Natural killer cell (primary cell): ENCODE measurements around the gene CDH11. TPM values are rescaled to one million over a fixed set of nuclear protein-coding genes. Genes with fewer than 3 reads are reported as not detected.

Source experiments
- ATAC-seq, 3 donors: fragments of 150-1000 bp in 2 of 3; fragments of 200-7000 bp in 1 of 3; cut with Tn5 transposase; 1 replicate in 1 of 3; 2 replicates in 2 of 3; pipeline ENCODE4 v1.10.0; 2021; ENCODE audit warnings: mild to moderate bottlenecking in 2 of 3, moderate library complexity in 2 of 3
- DNase-seq, 2 donors: peaks; one replicate each; pipeline versions ENCODE4 v3.0.0 to v3.0.0-alpha.2; 2013 to 2021; ENCODE audit warnings: mixed read lengths in 1 of 2
- H3K27ac ChIP-seq: one replicate; pipeline ENCODE4 v1.5.1; 2013; ENCODE audit warnings: mild to moderate bottlenecking, low read length
- H3K27me3 ChIP-seq: one replicate; pipeline ENCODE4 v1.6.1; 2013; ENCODE audit warnings: low read length; ENCODE audit not compliant: control insufficient read depth, insufficient read depth
- H3K36me3 ChIP-seq: one replicate; pipeline ENCODE4 v1.6.1; 2013; ENCODE audit warnings: low read length; ENCODE audit not compliant: control insufficient read depth, insufficient read depth
- H3K4me1 ChIP-seq: one replicate; pipeline ENCODE4 v1.6.1; 2013; ENCODE audit warnings: low read length; ENCODE audit not compliant: control insufficient read depth, insufficient read depth
- H3K4me3 ChIP-seq: one replicate; pipeline ENCODE4 v1.5.1; 2013; ENCODE audit warnings: low read length
- H3K9me3 ChIP-seq: one replicate; pipeline ENCODE4 v1.6.1; 2013; ENCODE audit warnings: low read length; ENCODE audit not compliant: control insufficient read depth, insufficient read depth
- H3K27ac Mint-ChIP-seq, 2 donors: one replicate each; pipeline ENCODE4 v1.8.0; 2022; ENCODE audit warnings: mild to moderate bottlenecking in 2 of 2, mixed read lengths in 2 of 2, moderate library complexity in 1 of 2
- H3K27me3 Mint-ChIP-seq, 2 donors: one replicate each; pipeline ENCODE4 v1.8.0; 2022; ENCODE audit warnings: low read depth in 2 of 2, mixed read lengths in 2 of 2
- H3K36me3 Mint-ChIP-seq: one replicate; pipeline ENCODE4 v1.8.0; 2022; ENCODE audit warnings: mixed read lengths
- H3K4me1 Mint-ChIP-seq, 2 donors: one replicate each; pipeline ENCODE4 v1.8.0; 2022; ENCODE audit warnings: mixed read lengths in 2 of 2
- H3K4me3 Mint-ChIP-seq: one replicate; pipeline ENCODE4 v1.8.0; 2022; ENCODE audit warnings: mild to moderate bottlenecking, moderate library complexity, mixed read lengths
- H3K9me3 Mint-ChIP-seq, 2 donors: one replicate each; pipeline ENCODE4 v1.8.0; 2022; ENCODE audit warnings: mixed read lengths in 2 of 2
- WGBS: methylation state at CpG from one replicate; pipeline ENCODE4 v1.1.7; 2013; ENCODE audit warnings: missing lambda C conversion rate; ENCODE audit not compliant: insufficient coverage; 5-methylcytosine and 5-hydroxymethylcytosine counted together
- intact Hi-C: fragments of 100-400 bp; cut with micrococcal nuclease; formaldehyde crosslinking; loops from one replicate; pipeline ENCODE4 v1.14.2; 2022
- total RNA-seq, 4 donors: library from RNA; stranded (reverse); fragments of 120-200 nt in 1 of 4; gene quantifications; one replicate each; pipeline versions ENCODE4 v1.2.3 to v1.2.4, GENCODE V29; 2013 to 2022
- TF ChIP-seq, protein P1 (sequence below): fragments of 200-600 bp; IDR thresholded peaks from one replicate; pipeline ENCODE4 v1.8.0; 2022; ENCODE audit warnings: antibody characterized with exemption

The CDH11 gene
- total RNA-seq, 3 donors from 2014 or later (not counting 1 experiment from before 2014, with no cell fraction given), result not detected

DNA sequence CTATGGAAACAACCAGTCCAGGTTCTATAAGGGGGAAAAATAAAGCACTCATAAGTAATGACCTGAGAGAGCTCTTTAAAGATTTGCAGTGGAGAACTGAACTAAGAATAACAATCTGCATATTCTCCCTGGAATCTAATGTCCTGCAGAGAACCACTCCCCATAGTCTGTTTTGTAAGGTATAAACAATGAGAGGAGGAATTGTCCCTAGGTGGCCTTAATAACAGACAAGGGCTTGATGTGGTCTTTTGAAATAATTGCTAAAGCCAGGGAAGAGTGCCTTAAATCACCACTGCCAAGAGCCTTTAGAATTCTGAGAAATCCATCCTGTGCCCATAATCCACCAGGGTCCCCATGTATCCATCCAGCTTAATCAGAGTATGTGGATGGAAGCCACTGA, 106.3 kb downstream of the CDH11 start:
- Histone ChIP-seq H3K27me3 (no peaks in the 10 kb centered on the region), H3K36me3 (no peaks in the 10 kb centered on the region), H3K9me3 (no peaks in the 10 kb centered on the region), H3K27ac (no peak overlapping the region), H3K4me1 (no peaks in the 10 kb centered on the region), H3K4me3 (no peak overlapping the region)
- intact Hi-C loops, result no loop called here
- TF ChIP-seq, protein P1, sequence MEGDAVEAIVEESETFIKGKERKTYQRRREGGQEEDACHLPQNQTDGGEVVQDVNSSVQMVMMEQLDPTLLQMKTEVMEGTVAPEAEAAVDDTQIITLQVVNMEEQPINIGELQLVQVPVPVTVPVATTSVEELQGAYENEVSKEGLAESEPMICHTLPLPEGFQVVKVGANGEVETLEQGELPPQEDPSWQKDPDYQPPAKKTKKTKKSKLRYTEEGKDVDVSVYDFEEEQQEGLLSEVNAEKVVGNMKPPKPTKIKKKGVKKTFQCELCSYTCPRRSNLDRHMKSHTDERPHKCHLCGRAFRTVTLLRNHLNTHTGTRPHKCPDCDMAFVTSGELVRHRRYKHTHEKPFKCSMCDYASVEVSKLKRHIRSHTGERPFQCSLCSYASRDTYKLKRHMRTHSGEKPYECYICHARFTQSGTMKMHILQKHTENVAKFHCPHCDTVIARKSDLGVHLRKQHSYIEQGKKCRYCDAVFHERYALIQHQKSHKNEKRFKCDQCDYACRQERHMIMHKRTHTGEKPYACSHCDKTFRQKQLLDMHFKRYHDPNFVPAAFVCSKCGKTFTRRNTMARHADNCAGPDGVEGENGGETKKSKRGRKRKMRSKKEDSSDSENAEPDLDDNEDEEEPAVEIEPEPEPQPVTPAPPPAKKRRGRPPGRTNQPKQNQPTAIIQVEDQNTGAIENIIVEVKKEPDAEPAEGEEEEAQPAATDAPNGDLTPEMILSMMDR, result no peak
- H3K36me3 Mint-ChIP-seq, result no peaks in the 10 kb centered on the region
- DNase-seq (no peak), ATAC-seq (no peak)
- no peak overlapping the region for H3K27ac Mint-ChIP-seq
- H3K4me1 Mint-ChIP-seq, result no peaks in the 10 kb centered on the region
- no peaks in the 10 kb centered on the region for H3K27me3 Mint-ChIP-seq
- H3K9me3 Mint-ChIP-seq, result peaks cover 7 to 10% of the 10 kb centered on the region in 2 donors
- no peak overlapping the region for H3K4me3 Mint-ChIP-seq

DNA sequence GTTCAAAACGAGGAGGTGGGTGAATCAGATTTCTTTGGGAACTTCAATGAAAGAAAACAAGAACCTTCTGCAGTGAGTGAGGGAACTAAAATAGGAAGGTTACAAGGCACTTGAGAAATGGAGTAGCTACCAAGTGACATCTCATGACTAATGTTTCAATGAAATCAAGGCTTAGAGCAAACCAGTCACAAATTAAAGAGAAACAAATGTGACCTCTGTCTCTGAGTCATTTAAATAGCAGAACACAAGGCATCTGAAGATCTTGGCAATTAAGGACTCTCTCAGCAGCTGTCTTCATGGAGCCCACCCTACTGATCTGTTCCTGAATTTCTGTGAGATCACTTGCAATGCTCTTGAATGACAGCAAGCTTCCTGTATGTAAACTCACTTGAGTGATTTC, 109.5 kb downstream of the CDH11 start:
- no CpG with 5 or more reads among the region's 1 CpG for WGBS
- Mint-ChIP-seq H3K4me3 (no peak overlapping the region), H3K27ac (no peak overlapping the region), H3K36me3 (no peaks in the 10 kb centered on the region), H3K9me3 (peaks cover 7 to 9% of the 10 kb centered on the region in 2 donors), H3K27me3 (no peaks in the 10 kb centered on the region), H3K4me1 (no peaks in the 10 kb centered on the region)
- no peak overlapping the region for H3K27ac ChIP-seq
- ATAC-seq (no peak), DNase-seq (no peak)
- H3K36me3 ChIP-seq, result no peaks in the 10 kb centered on the region
- intact Hi-C loops, result no loop called here
- H3K4me3 ChIP-seq, result no peak overlapping the region
- H3K4me1 ChIP-seq, result no peaks in the 10 kb centered on the region
- no peaks in the 10 kb centered on the region for H3K27me3 ChIP-seq
- H3K9me3 ChIP-seq, result no peaks in the 10 kb centered on the region
- TF ChIP-seq, protein P1, result no peak

DNA sequence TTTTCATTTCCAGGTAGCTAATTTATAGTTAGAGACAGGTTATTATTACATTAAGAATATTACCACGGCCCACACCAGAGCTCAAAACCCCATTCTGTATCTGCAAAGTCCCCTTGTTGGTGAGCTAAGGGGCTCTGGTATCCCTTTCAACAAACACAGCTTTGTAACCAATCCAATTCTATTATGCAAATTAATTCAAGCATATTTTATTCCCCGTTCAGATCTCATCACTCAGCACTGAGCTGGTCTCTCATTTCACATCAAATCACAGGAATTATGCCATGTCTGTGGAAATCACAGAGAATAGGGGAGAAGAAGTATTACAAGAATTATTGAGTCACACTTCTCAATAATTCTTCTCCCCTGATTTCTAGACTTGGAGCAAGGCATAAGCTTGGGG, 111.7 kb downstream of the CDH11 start:
- Histone ChIP-seq H3K36me3 (no peaks in the 10 kb centered on the region), H3K9me3 (no peaks in the 10 kb centered on the region), H3K27ac (no peak overlapping the region), H3K27me3 (no peaks in the 10 kb centered on the region), H3K4me3 (no peak overlapping the region), H3K4me1 (no peaks in the 10 kb centered on the region)
- Mint-ChIP-seq H3K27ac (no peak overlapping the region), H3K36me3 (no peaks in the 10 kb centered on the region), H3K27me3 (no peaks in the 10 kb centered on the region), H3K4me1 (no peaks in the 10 kb centered on the region), H3K4me3 (no peak overlapping the region), H3K9me3 (peaks cover 5 to 9% of the 10 kb centered on the region in 2 donors)
- intact Hi-C loops, result no loop called here
- DNase-seq, result no peak
- 28% methylated on average over 2 of the region's 2 CpGs for WGBS
- no peak for ATAC-seq
- TF ChIP-seq, protein P1, result no peak

DNA sequence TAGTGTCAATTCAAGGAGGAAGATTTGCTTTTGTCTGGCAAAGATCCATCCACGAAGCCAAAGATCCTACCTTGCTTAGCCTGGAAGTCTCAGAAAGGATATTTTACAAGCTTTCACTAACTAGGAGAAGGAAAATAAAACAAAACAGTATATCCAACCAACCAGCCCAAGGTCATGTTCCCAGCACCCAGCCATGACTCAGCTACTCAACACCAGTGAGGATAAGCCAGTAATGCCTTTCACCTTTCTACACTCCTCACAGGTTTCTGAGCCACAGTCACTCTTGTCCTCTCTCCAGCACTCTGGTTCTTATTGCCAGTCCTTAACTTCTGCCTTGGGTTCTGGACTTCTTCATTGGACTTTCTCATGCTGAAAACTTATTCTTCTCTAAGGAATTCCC, 116.2 kb downstream of the CDH11 start:
- Histone ChIP-seq H3K36me3 (no peaks in the 10 kb centered on the region), H3K4me3 (no peak overlapping the region), H3K4me1 (no peaks in the 10 kb centered on the region), H3K27me3 (no peaks in the 10 kb centered on the region), H3K9me3 (no peaks in the 10 kb centered on the region), H3K27ac (no peak overlapping the region)
- TF ChIP-seq, protein P1, result no peak
- WGBS, result 89% methylated on average over 1 of the region's 1 CpG
- DNase-seq (no peak), ATAC-seq (no peak)
- no peaks in the 10 kb centered on the region for H3K4me1 Mint-ChIP-seq
- H3K4me3 Mint-ChIP-seq, result no peak overlapping the region
- H3K27me3 Mint-ChIP-seq, result no peaks in the 10 kb centered on the region
- no peaks in the 10 kb centered on the region for H3K36me3 Mint-ChIP-seq
- no peak overlapping the region for H3K27ac Mint-ChIP-seq
- peaks cover 0 to 2% of the 10 kb centered on the region in 2 donors for H3K9me3 Mint-ChIP-seq
- intact Hi-C loops, result no loop called here
